Right lobe of liver (tissue), 4 donors: ENCODE measurements around the gene BICRA.

Experiments used
- CTCF ChIP-seq, 4 donors: fragments of 200-600 bp in 3 of 4; fragments of 450-650 bp in 1 of 4; IDR thresholded peaks; one replicate each; pipeline versions ENCODE4 v1.5.1 to v1.8.0; 2016 to 2022; ENCODE audit warnings: antibody characterized with exemption in 4 of 4, mild to moderate bottlenecking in 2 of 4
- POLR2A ChIP-seq: fragments of 450-650 bp; IDR thresholded peaks from one replicate; pipeline ENCODE4 v1.6.1; 2017; ENCODE audit warnings: antibody characterized with exemption, mild to moderate bottlenecking
- donor health status: DM: no; HTN: no; CAD: no.
- donor health status: DM: no; HTN: no; CAD: no.
- donor health status: DM: no; HTN: yes; CAD: no.

DNA sequence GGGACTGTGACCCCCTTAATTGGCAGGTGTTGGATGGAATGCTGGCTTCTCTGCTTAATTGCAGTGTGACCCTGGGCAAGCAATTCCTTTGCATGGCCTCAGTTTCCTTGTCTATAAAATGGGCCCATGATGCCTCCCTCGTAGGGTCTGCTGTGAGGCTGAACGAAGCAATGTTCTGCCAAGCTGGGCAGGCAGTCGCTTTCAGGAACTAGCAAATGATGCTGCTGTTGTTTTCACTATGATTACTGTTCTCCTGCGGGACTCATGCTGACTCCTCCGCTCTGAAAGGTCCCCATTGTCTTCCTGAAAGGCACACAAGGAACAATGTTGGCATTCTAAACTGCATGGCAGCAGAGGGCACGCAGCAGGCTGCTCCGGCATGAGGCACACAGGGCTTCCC lies 6.8 kb downstream of the BICRA start:
- TF ChIP-seq CTCF (IDR thresholded peaks at IDR 0.05) = no peak
- TF ChIP-seq POLR2A = no peak
